ENCODE results near the gene DNASE1L3. TPM values are rescaled to one million over a fixed set of nuclear protein-coding genes. Genes with fewer than 3 reads are reported as not detected.

The DNASE1L3 gene
- total and polyA plus RNA-seq, 2 of the 13 experiments (the other 11 are each of a cell fraction or from before 2014, with no cell fraction given) = 0.86 to 1.7 TPM

DNA sequence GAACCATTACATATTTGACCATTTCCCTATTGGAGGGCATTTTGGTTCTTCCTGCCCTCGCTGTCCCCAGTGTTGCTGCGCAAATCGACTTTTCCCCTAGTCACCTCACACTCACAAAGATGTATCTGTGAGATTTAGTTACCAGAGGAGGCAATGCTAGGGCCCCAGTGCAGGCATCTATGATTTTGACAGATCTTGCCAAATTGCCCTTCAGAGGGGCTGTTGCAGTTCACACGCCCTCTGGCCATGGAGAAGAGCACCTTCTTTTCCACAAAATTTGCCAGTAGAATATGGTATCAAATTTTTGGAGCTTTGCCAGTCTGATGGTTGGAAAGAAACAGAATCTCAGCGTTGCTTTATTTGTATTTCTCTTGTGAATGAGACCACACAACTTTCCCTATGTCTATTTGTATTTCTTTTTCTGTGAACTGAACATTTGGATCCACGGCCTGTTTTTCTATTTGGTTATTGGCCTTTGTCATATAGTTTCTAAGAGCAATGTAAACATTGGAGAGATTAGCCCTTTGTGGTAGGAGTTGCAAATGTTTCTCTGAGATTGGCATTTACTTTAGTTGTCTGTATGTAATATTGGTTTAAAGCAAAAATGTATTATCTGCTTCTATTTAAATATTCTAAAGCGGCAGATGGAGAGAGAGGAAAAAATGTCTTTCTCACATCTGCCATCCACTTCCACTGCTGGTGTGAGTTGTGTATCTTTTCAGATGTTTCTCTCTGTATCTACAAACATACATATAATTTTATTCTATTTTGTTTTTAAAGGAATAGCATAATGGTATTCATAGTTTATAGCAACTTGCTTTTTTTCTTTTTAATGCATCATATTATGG, 66.1 kb downstream of the DNASE1L3 start (continued):
- TF ChIP-seq, protein P1, sequence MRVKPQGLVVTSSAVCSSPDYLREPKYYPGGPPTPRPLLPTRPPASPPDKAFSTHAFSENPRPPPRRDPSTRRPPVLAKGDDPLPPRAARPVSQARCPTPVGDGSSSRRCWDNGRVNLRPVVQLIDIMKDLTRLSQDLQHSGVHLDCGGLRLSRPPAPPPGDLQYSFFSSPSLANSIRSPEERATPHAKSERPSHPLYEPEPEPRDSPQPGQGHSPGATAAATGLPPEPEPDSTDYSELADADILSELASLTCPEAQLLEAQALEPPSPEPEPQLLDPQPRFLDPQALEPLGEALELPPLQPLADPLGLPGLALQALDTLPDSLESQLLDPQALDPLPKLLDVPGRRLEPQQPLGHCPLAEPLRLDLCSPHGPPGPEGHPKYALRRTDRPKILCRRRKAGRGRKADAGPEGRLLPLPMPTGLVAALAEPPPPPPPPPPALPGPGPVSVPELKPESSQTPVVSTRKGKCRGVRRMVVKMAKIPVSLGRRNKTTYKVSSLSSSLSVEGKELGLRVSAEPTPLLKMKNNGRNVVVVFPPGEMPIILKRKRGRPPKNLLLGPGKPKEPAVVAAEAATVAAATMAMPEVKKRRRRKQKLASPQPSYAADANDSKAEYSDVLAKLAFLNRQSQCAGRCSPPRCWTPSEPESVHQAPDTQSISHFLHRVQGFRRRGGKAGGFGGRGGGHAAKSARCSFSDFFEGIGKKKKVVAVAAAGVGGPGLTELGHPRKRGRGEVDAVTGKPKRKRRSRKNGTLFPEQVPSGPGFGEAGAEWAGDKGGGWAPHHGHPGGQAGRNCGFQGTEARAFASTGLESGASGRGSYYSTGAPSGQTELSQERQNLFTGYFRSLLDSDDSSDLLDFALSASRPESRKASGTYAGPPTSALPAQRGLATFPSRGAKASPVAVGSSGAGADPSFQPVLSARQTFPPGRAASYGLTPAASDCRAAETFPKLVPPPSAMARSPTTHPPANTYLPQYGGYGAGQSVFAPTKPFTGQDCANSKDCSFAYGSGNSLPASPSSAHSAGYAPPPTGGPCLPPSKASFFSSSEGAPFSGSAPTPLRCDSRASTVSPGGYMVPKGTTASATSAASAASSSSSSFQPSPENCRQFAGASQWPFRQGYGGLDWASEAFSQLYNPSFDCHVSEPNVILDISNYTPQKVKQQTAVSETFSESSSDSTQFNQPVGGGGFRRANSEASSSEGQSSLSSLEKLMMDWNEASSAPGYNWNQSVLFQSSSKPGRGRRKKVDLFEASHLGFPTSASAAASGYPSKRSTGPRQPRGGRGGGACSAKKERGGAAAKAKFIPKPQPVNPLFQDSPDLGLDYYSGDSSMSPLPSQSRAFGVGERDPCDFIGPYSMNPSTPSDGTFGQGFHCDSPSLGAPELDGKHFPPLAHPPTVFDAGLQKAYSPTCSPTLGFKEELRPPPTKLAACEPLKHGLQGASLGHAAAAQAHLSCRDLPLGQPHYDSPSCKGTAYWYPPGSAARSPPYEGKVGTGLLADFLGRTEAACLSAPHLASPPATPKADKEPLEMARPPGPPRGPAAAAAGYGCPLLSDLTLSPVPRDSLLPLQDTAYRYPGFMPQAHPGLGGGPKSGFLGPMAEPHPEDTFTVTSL (CRISPR knock-in tag; IDR thresholded peaks at IDR 0.05; ENCODE audit: borderline replicate concordance) = peak; percentile 67; the same call in 1 of the 2 replicates
- no peak for TF ChIP-seq ZNF260 (CRISPR knock-in tag; IDR thresholded peaks at IDR 0.05; ENCODE audit: borderline replicate concordance, low read depth)
- no peak for TF ChIP-seq ZNF234 (CRISPR knock-in tag; conservative IDR thresholded peaks at IDR 0.05)
- no peak for TF ChIP-seq ZNF670 (CRISPR knock-in tag; IDR thresholded peaks at IDR 0.05; ENCODE audit: borderline replicate concordance)
- no peak for TF ChIP-seq ARNTL (CRISPR knock-in tag; IDR thresholded peaks at IDR 0.05)
- no peak for TF ChIP-seq YEATS2 (CRISPR knock-in tag; IDR thresholded peaks at IDR 0.05; ENCODE audit: borderline replicate concordance)
- TF ChIP-seq, protein P2, sequence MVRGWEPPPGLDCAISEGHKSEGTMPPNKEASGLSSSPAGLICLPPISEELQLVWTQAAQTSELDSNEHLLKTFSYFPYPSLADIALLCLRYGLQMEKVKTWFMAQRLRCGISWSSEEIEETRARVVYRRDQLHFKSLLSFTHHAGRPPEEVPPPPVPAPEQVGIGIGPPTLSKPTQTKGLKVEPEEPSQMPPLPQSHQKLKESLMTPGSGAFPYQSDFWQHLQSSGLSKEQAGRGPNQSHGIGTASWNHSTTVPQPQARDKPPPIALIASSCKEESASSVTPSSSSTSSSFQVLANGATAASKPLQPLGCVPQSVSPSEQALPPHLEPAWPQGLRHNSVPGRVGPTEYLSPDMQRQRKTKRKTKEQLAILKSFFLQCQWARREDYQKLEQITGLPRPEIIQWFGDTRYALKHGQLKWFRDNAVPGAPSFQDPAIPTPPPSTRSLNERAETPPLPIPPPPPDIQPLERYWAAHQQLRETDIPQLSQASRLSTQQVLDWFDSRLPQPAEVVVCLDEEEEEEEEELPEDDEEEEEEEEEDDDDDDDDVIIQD (CRISPR knock-in tag; IDR thresholded peaks at IDR 0.05; ENCODE audit: low read depth) = no peak
- TF ChIP-seq ZNF563 (CRISPR knock-in tag; IDR thresholded peaks at IDR 0.05) = no peak
- TF ChIP-seq, protein P3, sequence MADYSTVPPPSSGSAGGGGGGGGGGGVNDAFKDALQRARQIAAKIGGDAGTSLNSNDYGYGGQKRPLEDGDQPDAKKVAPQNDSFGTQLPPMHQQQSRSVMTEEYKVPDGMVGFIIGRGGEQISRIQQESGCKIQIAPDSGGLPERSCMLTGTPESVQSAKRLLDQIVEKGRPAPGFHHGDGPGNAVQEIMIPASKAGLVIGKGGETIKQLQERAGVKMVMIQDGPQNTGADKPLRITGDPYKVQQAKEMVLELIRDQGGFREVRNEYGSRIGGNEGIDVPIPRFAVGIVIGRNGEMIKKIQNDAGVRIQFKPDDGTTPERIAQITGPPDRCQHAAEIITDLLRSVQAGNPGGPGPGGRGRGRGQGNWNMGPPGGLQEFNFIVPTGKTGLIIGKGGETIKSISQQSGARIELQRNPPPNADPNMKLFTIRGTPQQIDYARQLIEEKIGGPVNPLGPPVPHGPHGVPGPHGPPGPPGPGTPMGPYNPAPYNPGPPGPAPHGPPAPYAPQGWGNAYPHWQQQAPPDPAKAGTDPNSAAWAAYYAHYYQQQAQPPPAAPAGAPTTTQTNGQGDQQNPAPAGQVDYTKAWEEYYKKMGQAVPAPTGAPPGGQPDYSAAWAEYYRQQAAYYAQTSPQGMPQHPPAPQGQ (CRISPR knock-in tag; IDR thresholded peaks at IDR 0.05; ENCODE audit: borderline replicate concordance) = no peak
- no peak for TF ChIP-seq CHCHD3 (CRISPR knock-in tag; IDR thresholded peaks at IDR 0.05)
- TF ChIP-seq RFX5 (IDR thresholded peaks at IDR 0.05; ENCODE audit: low read depth, low read length) = no peak
- TF ChIP-seq, protein P4, sequence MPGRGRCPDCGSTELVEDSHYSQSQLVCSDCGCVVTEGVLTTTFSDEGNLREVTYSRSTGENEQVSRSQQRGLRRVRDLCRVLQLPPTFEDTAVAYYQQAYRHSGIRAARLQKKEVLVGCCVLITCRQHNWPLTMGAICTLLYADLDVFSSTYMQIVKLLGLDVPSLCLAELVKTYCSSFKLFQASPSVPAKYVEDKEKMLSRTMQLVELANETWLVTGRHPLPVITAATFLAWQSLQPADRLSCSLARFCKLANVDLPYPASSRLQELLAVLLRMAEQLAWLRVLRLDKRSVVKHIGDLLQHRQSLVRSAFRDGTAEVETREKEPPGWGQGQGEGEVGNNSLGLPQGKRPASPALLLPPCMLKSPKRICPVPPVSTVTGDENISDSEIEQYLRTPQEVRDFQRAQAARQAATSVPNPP (CRISPR knock-in tag; IDR thresholded peaks at IDR 0.05) = no peak
- TF ChIP-seq, protein P5, sequence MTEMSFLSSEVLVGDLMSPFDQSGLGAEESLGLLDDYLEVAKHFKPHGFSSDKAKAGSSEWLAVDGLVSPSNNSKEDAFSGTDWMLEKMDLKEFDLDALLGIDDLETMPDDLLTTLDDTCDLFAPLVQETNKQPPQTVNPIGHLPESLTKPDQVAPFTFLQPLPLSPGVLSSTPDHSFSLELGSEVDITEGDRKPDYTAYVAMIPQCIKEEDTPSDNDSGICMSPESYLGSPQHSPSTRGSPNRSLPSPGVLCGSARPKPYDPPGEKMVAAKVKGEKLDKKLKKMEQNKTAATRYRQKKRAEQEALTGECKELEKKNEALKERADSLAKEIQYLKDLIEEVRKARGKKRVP (CRISPR knock-in tag; IDR thresholded peaks at IDR 0.05) = peak in 1 of 2 experiments; percentile 57; a peak in 1 of 4 replicates
- TF ChIP-seq ZNF776 (CRISPR knock-in tag; IDR thresholded peaks at IDR 0.05) = no peak
- peak; percentile 90 for TF ChIP-seq GATAD2A (CRISPR knock-in tag; IDR thresholded peaks at IDR 0.05)
- no peak for TF ChIP-seq NR2C2 (CRISPR knock-in tag; IDR thresholded peaks at IDR 0.05; ENCODE audit: borderline replicate concordance)
- TF ChIP-seq MYNN (CRISPR knock-in tag; IDR thresholded peaks at IDR 0.05; ENCODE audit: low read depth) = no peak
